Endothelial cell of umbilical vein (primary cell): ENCODE results near the gene ANKRD35. TPM values are rescaled to one million over a fixed set of nuclear protein-coding genes. Genes with fewer than 3 reads are reported as not detected.

Source experiments
- BruUV-seq: library from RNA; stranded (reverse); fragments of 400-500 nt; replicated peaks from 2 replicates; lab custom pipeline; 2021; lab: Mats Ljungman, UMichigan
- CTCF ChIA-PET: fragments of 300-600, 350-600 bp; sonication (Branson Sonifier 250); formaldehyde crosslinking; loops from one replicate; lab custom pipeline; 2021; ENCODE audit warnings: antibody characterized with exemption, inconsistent platforms; lab: Charles Lee
- POLR2A ChIA-PET: fragments of 300-600, 350-600 bp; sonication (Branson Sonifier 250); formaldehyde crosslinking; loops from one replicate; lab custom pipeline; 2021; ENCODE audit warnings: antibody characterized with exemption, inconsistent platforms; lab: Charles Lee
- DNase-seq: peaks from one replicate; pipeline ENCODE4 v3.0.0-alpha.2; 2011; ENCODE audit warnings: low read depth, low spot score
- FAIRE-seq: peaks from 2 replicates; lab custom pipeline; 2011; peaks lifted over from hg19 to GRCh38; lab: Jason Lieb, UNC
- H2AFZ ChIP-seq: 2 replicates; pipeline ENCODE4 v1.6.0; 2012; ENCODE audit warnings: low read depth, low read length, control low read depth, inconsistent platforms
- H3K27ac ChIP-seq: 2 replicates; pipeline ENCODE4 v1.5.1; 2011; ENCODE audit warnings: low read depth, mild to moderate bottlenecking, control low read depth, low read length, moderate library complexity; ENCODE audit not compliant: insufficient read depth
- H3K27me3 ChIP-seq, 2 experiments: 2 replicates each; pipeline versions ENCODE4 v1.6.0 to v1.6.1; 2011; ENCODE audit warnings: low read length in 2 of 2, mixed read lengths in 1 of 2; ENCODE audit not compliant: control insufficient read depth in 2 of 2, insufficient read depth in 2 of 2
- H3K36me3 ChIP-seq, 2 experiments: 2 replicates in 1 of 2; 3 replicates in 1 of 2; pipeline ENCODE4 v1.5.1; 2011; ENCODE audit warnings: low read length in 2 of 2, mild to moderate bottlenecking in 1 of 2, moderate library complexity in 1 of 2; ENCODE audit not compliant: control insufficient read depth in 2 of 2, insufficient read depth in 2 of 2; ENCODE audit errors: extremely low read depth in 1 of 2
- H3K4me1 ChIP-seq: 3 replicates; pipeline ENCODE4 v1.5.1; 2011; ENCODE audit warnings: mild to moderate bottlenecking, low read length; ENCODE audit not compliant: control insufficient read depth, insufficient read depth; ENCODE audit errors: extremely low read depth
- H3K4me2 ChIP-seq: 2 replicates; pipeline ENCODE4 v1.6.1; 2011; ENCODE audit warnings: low read length, control low read depth, mixed read lengths; ENCODE audit not compliant: insufficient read depth
- H3K4me3 ChIP-seq, 3 experiments: fragments of 200-600 bp in 1 of 3; sonication (generic), shearing (Covaris generic) in 1 of 3; replicated peaks in 1 of 3; 2 replicates each; pipeline ENCODE4 v1.5.1; 2011 to 2016; ENCODE audit warnings: control low read depth in 3 of 3, low read length in 3 of 3, mild to moderate bottlenecking in 2 of 3, inconsistent platforms in 1 of 3, low read depth in 1 of 3, moderate library complexity in 1 of 3; ENCODE audit not compliant: insufficient read depth in 1 of 3
- H3K79me2 ChIP-seq: 2 replicates; pipeline ENCODE4 v1.6.0; 2012; ENCODE audit warnings: low read length, inconsistent platforms; ENCODE audit not compliant: control insufficient read depth, insufficient read depth
- H3K9ac ChIP-seq: replicated peaks from 2 replicates; pipeline ENCODE3; 2011; ENCODE audit warnings: low read length, control low read depth; ENCODE audit not compliant: insufficient read depth; ENCODE audit errors: extremely low read depth
- H3K9me1 ChIP-seq: replicated peaks from 3 replicates; pipeline ENCODE4 v1.6.0; 2011; ENCODE audit warnings: mild to moderate bottlenecking, low read length; ENCODE audit not compliant: control insufficient read depth, insufficient read depth; ENCODE audit errors: extremely low read depth
- H3K9me3 ChIP-seq: replicated peaks from 2 replicates; pipeline ENCODE4 v1.5.1; 2012; ENCODE audit warnings: low read length, inconsistent platforms; ENCODE audit not compliant: control insufficient read depth, insufficient read depth
- H4K20me1 ChIP-seq: replicated peaks from 2 replicates; pipeline ENCODE3; 2011; ENCODE audit warnings: mild to moderate bottlenecking, low read length; ENCODE audit not compliant: control insufficient read depth, insufficient read depth; ENCODE audit errors: extremely low read depth
- EZH2 ChIP-seq: IDR thresholded peaks from 2 replicates; pipeline ENCODE4 v1.6.1; 2012; ENCODE audit warnings: borderline replicate concordance, low read depth, mild to moderate bottlenecking, moderate library complexity, low read length, inconsistent platforms; ENCODE audit not compliant: severe bottlenecking
- FOS ChIP-seq: IDR thresholded peaks from 2 replicates; pipeline ENCODE4 v1.6.1; 2011; ENCODE audit warnings: mild to moderate bottlenecking, low read length, moderate library complexity, borderline replicate concordance; ENCODE audit not compliant: insufficient read depth
- GATA2 ChIP-seq: IDR thresholded peaks from 2 replicates; pipeline ENCODE4 v1.7.0; 2011; ENCODE audit warnings: low read depth, mild to moderate bottlenecking, moderate library complexity, mixed read lengths, low read length; ENCODE audit not compliant: insufficient read length, insufficient read depth
- JUN ChIP-seq: IDR thresholded peaks from 2 replicates; pipeline ENCODE4 v1.6.1; 2011; ENCODE audit warnings: borderline replicate concordance, low read depth; ENCODE audit not compliant: insufficient read length, insufficient read depth
- MYC ChIP-seq: IDR thresholded peaks from one replicate; pipeline ENCODE4 v1.6.1; 2011; ENCODE audit warnings: mild to moderate bottlenecking, low read depth, low read length
- POLR2A ChIP-seq: IDR thresholded peaks from 2 replicates; pipeline ENCODE4 v1.6.1; 2012; ENCODE audit warnings: low read depth, mild to moderate bottlenecking, control low read depth, low read length
- POLR2AphosphoS5 ChIP-seq: IDR thresholded peaks from 2 replicates; pipeline ENCODE4 v1.6.1; 2012; ENCODE audit warnings: low read depth, mild to moderate bottlenecking, control low read depth, low read length, moderate library complexity; ENCODE audit not compliant: insufficient read depth
- dilution Hi-C: fragments of 300-500 bp; cut with MboI; formaldehyde crosslinking; loops from one replicate; pipeline ENCODE4 v1.15.0; 2019; ENCODE audit warnings: low sequenced_read_pairs; ENCODE audit not compliant: extremely low pct_ligation_motif_present
- intact Hi-C: fragments of 100-400 bp; cut with micrococcal nuclease; formaldehyde crosslinking; loops from one replicate; pipeline ENCODE4 v1.10.0; 2022
- polyA plus RNA-seq, 4 experiments: library from polyadenylated mRNA; depleted of rRNA in 3 of 4; stranded (reverse) in 3 of 4; unstranded in 1 of 4; fragments of >200 nt; gene quantifications; 2 replicates each; pipeline versions ENCODE4 v1.2.1 to v1.2.3, GENCODE V29; 2011 to 2012; ENCODE audit warnings: missing spikeins in 1 of 4
- total RNA-seq: library from RNA; stranded (reverse); gene quantifications from 2 replicates; pipeline ENCODE4 v1.2.3, GENCODE V29; 2021
- TF ChIP-seq, protein P1 (sequence below): IDR thresholded peaks from 2 replicates; pipeline ENCODE4 v1.6.1; 2011; ENCODE audit not compliant: insufficient read depth, insufficient read length
- TF ChIP-seq, protein P2 (sequence below), 2 donors: IDR thresholded peaks; 1 replicate in 1 of 2; 2 replicates in 1 of 2; pipeline ENCODE4 v1.5.1; 2011; ENCODE audit warnings: low read length in 2 of 2, mild to moderate bottlenecking in 2 of 2, moderate library complexity in 2 of 2, control low read depth in 1 of 2, inconsistent platforms in 1 of 2, low read depth in 1 of 2; ENCODE audit not compliant: insufficient read depth in 1 of 2; ENCODE audit errors: extremely low read depth in 1 of 2

ANKRD35 gene
- total and polyA plus RNA-seq, 2 donors (not counting 3 experiments of a cell fraction or from before 2014, with no cell fraction given) = 0.15 to 0.20 TPM

DNA sequence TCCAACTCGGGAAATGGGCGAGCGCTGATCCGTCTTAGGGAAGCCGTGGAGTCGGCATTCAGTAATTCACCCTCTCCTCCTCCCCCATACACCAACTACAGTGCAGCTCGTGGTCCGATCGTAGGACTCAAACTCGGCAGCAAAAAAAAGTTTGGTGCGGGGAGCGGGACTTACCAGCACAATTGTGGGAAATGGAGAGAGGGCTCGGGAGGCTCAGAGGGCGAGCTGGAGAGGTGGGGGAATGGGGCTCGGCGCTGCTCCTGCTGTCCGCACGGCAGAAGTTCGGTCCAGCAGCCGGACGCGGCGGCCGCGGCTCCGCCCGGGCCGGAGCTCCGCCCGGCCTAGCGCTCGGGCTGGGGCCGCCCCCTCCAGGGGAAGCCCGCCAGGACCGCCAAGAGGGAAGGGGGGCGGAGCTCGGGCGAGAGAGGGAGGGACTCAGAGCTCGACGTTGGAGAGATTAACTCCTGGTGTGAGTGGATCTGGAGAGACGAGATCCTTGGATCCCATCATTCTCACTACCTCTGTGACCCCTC is 26.1 kb downstream of the ANKRD35 start:
- H3K36me3 ChIP-seq = peaks cover 7 to 20% of the 10 kb centered on the region in 2 experiments
- peaks cover 16% of the 10 kb centered on the region for H3K79me2 ChIP-seq
- BruUV-seq = TSS peak; percentile 31
- intact Hi-C loops = loop anchor here (1.0 to 2.0 kb wide), 6 partner anchors 10 to 98 kb away; partner anchors contain the start of genes ANKRD35, NUDT17 and PEX11B
- FAIRE-seq (no peak), DNase-seq (peak; percentile 92)
- H3K4me3 ChIP-seq = peak overlapping the region; percentile 44 to 71 (median 64)
- H3K4me2 ChIP-seq = peak overlapping the region; percentile 53
- peak overlapping the region; percentile 89 for H2AFZ ChIP-seq
- no peaks in the 10 kb centered on the region for H4K20me1 ChIP-seq
- peaks cover 7% of the 10 kb centered on the region for H3K4me1 ChIP-seq
- peak overlapping the region; percentile 39 for H3K9ac ChIP-seq
- no peak overlapping the region for H3K27ac ChIP-seq
- peaks cover 2 to 8% of the 10 kb centered on the region in 2 experiments for H3K27me3 ChIP-seq
- H3K9me1 ChIP-seq = no peaks in the 10 kb centered on the region
- H3K9me3 ChIP-seq = no peaks in the 10 kb centered on the region
- CTCF ChIA-PET = interaction anchor here (0.9 to 6.1 kb wide), 19 partner anchors 13 to 178 kb away, joined by 3 to 154 read pairs (median 7); partner anchors contain the start of genes ANKRD34A, ANKRD35, ITGA10 and NUDT17
- TF ChIP-seq MYC (no peak), POLR2A (peak; percentile 36), POLR2AphosphoS5 (peak; percentile 35), JUN (no peak), FOS (no peak), GATA2 (no peak), EZH2 (no peak)
- TF ChIP-seq, protein P1, sequence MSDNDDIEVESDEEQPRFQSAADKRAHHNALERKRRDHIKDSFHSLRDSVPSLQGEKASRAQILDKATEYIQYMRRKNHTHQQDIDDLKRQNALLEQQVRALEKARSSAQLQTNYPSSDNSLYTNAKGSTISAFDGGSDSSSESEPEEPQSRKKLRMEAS = no peak
- TF ChIP-seq, protein P2, sequence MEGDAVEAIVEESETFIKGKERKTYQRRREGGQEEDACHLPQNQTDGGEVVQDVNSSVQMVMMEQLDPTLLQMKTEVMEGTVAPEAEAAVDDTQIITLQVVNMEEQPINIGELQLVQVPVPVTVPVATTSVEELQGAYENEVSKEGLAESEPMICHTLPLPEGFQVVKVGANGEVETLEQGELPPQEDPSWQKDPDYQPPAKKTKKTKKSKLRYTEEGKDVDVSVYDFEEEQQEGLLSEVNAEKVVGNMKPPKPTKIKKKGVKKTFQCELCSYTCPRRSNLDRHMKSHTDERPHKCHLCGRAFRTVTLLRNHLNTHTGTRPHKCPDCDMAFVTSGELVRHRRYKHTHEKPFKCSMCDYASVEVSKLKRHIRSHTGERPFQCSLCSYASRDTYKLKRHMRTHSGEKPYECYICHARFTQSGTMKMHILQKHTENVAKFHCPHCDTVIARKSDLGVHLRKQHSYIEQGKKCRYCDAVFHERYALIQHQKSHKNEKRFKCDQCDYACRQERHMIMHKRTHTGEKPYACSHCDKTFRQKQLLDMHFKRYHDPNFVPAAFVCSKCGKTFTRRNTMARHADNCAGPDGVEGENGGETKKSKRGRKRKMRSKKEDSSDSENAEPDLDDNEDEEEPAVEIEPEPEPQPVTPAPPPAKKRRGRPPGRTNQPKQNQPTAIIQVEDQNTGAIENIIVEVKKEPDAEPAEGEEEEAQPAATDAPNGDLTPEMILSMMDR (IDR thresholded peaks at IDR 0.05; ENCODE audit: extremely low read depth in 1 of 2, insufficient read depth in 1 of 2, low read depth in 1 of 2, low read length in 2 of 2) = no peak
- POLR2A ChIA-PET = interaction anchor here (1.0 to 2.5 kb wide), 11 partner anchors 10 to 105 kb away, joined by 3 to 28 read pairs (median 9); partner anchors contain the start of genes ANKRD34A, ANKRD35, LIX1L and NUDT17
- dilution Hi-C loops = no loop called here
